DOHH2 (cell line): Measurements from ENCODE around the gene CYTH1.

Experiments
- H3F3A ChIP-seq: fragments of 200-600 bp; sonication (generic), shearing (Covaris generic); 2 replicates; pipeline ENCODE4 v1.6.0; 2016; ENCODE audit warnings: antibody characterized with exemption, mild to moderate bottlenecking; ENCODE audit not compliant: control insufficient read depth, insufficient read depth
- H3K27ac ChIP-seq: fragments of 200-600 bp; sonication (generic); 2 replicates; pipeline ENCODE4 v1.5.1; 2014; ENCODE audit warnings: low read depth, mild to moderate bottlenecking, low read length, moderate library complexity
- H3K27me3 ChIP-seq: fragments of 200-600 bp; sonication (generic); 2 replicates; pipeline ENCODE4 v1.6.1; 2014; ENCODE audit warnings: mild to moderate bottlenecking, low read length, mixed read lengths; ENCODE audit not compliant: control insufficient read depth
- H3K36me3 ChIP-seq: fragments of 200-600 bp; sonication (generic); 2 replicates; pipeline ENCODE4 v1.6.1; 2014; ENCODE audit warnings: mild to moderate bottlenecking, low read length, moderate library complexity, mixed read lengths; ENCODE audit not compliant: control insufficient read depth
- H3K4me1 ChIP-seq: fragments of 200-600 bp; sonication (generic); 2 replicates; pipeline ENCODE4 v1.6.1; 2014; ENCODE audit warnings: mild to moderate bottlenecking, low read length, mixed read lengths; ENCODE audit not compliant: control insufficient read depth
- H3K4me2 ChIP-seq: fragments of 200-600 bp; sonication (generic); 2 replicates; pipeline ENCODE4 v1.6.0; 2014; ENCODE audit warnings: mild to moderate bottlenecking, low read length, moderate library complexity
- H3K4me3 ChIP-seq: fragments of 200-600 bp; sonication (generic); 2 replicates; pipeline ENCODE4 v1.5.1; 2014; ENCODE audit warnings: mild to moderate bottlenecking, low read length, mixed read lengths
- H3K79me2 ChIP-seq: fragments of 200-600 bp; sonication (generic); 2 replicates; pipeline ENCODE4 v1.6.1; 2014; ENCODE audit warnings: mild to moderate bottlenecking, low read length, mixed read lengths; ENCODE audit not compliant: control insufficient read depth
- H3K9me2 ChIP-seq: fragments of 200-600 bp; sonication (generic); replicated peaks from 2 replicates; pipeline ENCODE4 v1.6.1; 2014; ENCODE audit warnings: mild to moderate bottlenecking, low read length, mixed read lengths; ENCODE audit not compliant: control insufficient read depth
- H3K9me3 ChIP-seq: fragments of 200-600 bp; sonication (generic); 2 replicates; pipeline ENCODE4 v1.6.1; 2014; ENCODE audit warnings: antibody characterized with exemption, low read length, mixed read lengths; ENCODE audit not compliant: control insufficient read depth, insufficient read depth
- H4K20me1 ChIP-seq: fragments of 200-600 bp; sonication (generic); 2 replicates; pipeline ENCODE4 v1.6.0; 2014; ENCODE audit warnings: low read depth, mild to moderate bottlenecking, antibody characterized with exemption, low read length, moderate library complexity; ENCODE audit not compliant: control insufficient read depth, insufficient read depth
- EZH2phosphoT487 ChIP-seq: fragments of 200-600 bp; sonication (generic); IDR thresholded peaks from 2 replicates; pipeline ENCODE4 v1.6.1; 2017; ENCODE audit warnings: borderline replicate concordance, mild to moderate bottlenecking, antibody characterized with exemption, low read length, moderate library complexity, mixed read lengths
- TF ChIP-seq, protein P1 (sequence below): fragments of 200-600 bp; sonication (generic); IDR thresholded peaks from one replicate; pipeline ENCODE4 v1.5.1; 2014; ENCODE audit warnings: antibody characterized with exemption, mild to moderate bottlenecking, low read depth, low read length; ENCODE audit not compliant: poor library complexity, severe bottlenecking

The CYTH1 gene

DNA sequence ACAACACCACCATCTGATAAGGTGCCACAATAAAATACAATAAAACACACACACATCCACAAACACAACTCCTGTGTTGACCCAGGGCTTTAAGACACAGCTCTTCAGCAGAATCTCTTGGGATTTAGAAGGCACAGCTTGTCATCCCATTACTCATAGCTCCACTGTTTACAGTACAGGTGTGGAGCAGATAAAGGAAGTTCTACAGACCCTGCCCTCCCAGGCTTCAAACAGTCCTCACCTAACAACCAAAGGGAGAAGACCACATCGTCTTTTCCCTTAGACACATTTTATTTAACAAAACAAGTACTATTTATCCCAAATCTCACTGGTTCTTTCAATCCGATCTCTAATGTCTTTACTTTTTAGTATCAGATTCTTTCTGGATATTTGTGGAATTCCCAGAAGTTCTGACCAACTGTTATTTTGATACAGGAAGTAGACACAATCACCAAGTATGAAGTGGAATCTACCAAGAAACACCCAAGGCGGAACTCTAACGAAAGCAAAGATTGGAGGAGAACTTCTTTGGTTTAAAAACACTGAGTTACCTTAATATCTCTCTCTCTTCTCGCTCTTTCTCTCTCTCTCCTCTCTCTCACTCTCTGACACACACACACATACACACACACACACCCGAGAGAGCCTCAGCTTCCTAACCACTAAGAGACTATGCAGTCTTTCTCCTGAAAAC is 46.1 kb downstream of the CYTH1 start:
- Histone ChIP-seq H4K20me1 (no peaks in the 10 kb centered on the region), H3K4me2 (peak overlapping the region; percentile 84), H3K27me3 (no peaks in the 10 kb centered on the region), H3K4me3 (peak overlapping the region; percentile 86), H3F3A (peaks cover 59% of the 10 kb centered on the region), H3K36me3 (peaks cover 20% of the 10 kb centered on the region), H3K9me3 (no peaks in the 10 kb centered on the region), H3K4me1 (peaks cover 88% of the 10 kb centered on the region), H3K27ac (peak overlapping the region; percentile 96), H3K79me2 (peaks cover 87% of the 10 kb centered on the region), H3K9me2 (no peaks in the 10 kb centered on the region)
- TF ChIP-seq, protein P1, sequence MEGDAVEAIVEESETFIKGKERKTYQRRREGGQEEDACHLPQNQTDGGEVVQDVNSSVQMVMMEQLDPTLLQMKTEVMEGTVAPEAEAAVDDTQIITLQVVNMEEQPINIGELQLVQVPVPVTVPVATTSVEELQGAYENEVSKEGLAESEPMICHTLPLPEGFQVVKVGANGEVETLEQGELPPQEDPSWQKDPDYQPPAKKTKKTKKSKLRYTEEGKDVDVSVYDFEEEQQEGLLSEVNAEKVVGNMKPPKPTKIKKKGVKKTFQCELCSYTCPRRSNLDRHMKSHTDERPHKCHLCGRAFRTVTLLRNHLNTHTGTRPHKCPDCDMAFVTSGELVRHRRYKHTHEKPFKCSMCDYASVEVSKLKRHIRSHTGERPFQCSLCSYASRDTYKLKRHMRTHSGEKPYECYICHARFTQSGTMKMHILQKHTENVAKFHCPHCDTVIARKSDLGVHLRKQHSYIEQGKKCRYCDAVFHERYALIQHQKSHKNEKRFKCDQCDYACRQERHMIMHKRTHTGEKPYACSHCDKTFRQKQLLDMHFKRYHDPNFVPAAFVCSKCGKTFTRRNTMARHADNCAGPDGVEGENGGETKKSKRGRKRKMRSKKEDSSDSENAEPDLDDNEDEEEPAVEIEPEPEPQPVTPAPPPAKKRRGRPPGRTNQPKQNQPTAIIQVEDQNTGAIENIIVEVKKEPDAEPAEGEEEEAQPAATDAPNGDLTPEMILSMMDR, result no peak
- TF ChIP-seq EZH2phosphoT487, result no peak

DNA sequence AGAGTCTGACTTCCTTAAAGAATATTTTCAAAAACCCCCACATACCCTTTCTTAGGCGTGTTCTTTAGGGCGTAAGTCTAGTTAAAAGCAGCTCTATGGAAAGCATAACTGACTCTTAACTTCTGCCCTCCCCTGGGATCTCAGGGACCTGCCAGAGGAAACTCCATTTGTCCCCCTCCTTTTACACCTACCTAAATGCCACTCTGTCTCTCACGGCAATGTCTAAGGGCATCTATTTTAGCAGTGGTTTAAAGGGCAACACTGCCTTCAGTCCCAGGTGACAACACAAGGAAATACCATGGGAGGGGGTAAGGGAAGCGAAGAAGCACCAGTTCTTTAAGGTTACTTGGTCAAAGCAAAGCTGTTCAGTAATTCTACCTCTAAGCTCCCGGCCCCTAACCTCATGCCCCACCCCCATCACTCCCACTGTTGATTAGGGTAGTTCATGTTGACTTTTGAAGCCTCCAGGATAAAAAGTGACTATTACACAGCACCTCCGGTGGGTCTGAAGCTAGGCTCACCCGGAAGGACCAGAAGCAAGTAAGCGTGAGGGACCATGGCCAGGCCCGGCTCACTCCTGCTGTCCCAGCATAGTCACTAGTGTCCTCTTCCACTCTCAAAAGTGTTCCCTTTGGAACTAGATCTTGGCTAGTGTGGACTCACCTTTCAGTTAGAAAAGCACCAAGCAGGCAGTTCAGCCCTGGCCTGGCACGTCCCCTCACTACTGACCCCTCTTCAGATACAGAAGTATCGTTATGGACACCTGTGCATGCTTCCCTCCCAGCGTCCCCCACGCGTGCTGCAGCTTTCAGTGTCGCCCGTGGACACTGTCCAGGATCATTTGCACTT is 47.1 kb downstream of the CYTH1 start:
- Histone ChIP-seq H4K20me1 (no peaks in the 10 kb centered on the region), H3K27ac (peak overlapping the region; percentile 96), H3F3A (peaks cover 52% of the 10 kb centered on the region), H3K9me3 (no peaks in the 10 kb centered on the region), H3K9me2 (no peaks in the 10 kb centered on the region), H3K36me3 (peaks cover 20% of the 10 kb centered on the region), H3K4me2 (peak overlapping the region; percentile 84), H3K27me3 (no peaks in the 10 kb centered on the region), H3K79me2 (peaks cover 84% of the 10 kb centered on the region), H3K4me1 (peaks cover 86% of the 10 kb centered on the region), H3K4me3 (peak overlapping the region; percentile 86)
- TF ChIP-seq, protein P1, result no peak
- no peak for TF ChIP-seq EZH2phosphoT487

DNA sequence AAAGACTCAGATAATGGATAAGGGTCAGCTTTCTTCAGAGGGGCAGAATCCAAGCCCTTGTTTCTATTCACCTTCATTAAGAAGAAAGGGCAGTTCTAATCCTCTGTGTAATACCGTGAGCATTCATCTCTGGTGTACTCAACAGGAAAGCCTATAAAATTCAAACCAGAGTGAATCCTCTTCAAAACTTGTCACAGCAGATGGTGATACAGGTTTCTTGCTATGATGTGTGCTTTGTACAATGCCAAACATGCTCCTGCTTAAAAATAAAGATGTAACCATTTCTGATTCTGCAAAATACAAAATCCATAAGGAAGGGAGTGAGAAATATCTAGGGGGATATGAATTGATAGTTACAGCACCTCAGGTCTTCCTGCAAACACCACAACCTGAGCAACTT is 49.7 kb downstream of the CYTH1 start:
- peaks cover 86% of the 10 kb centered on the region for H3K4me1 ChIP-seq
- H3K79me2 ChIP-seq, result peaks cover 97% of the 10 kb centered on the region
- no peaks in the 10 kb centered on the region for H3K9me2 ChIP-seq
- H3K4me2 ChIP-seq, result peak overlapping the region; percentile 84
- TF ChIP-seq, protein P1, result no peak
- no peak for TF ChIP-seq EZH2phosphoT487
- H3K27ac ChIP-seq, result peak overlapping the region; percentile 96
- H3K9me3 ChIP-seq, result no peaks in the 10 kb centered on the region
- peak overlapping the region; percentile 86 for H3K4me3 ChIP-seq
- peaks cover 34% of the 10 kb centered on the region for H3F3A ChIP-seq
- H4K20me1 ChIP-seq, result 0 out of 2 replicates have a peak, but pooled peaks cover 8% of the 10 kb centered on the region
- no peaks in the 10 kb centered on the region for H3K27me3 ChIP-seq
- H3K36me3 ChIP-seq, result peaks cover 32% of the 10 kb centered on the region
